Hepatocyte (in vitro differentiated cells): ENCODE results near the gene SON.

Experiments used
- EZH2 ChIP-seq: fragments of 200-600 bp; sonication (generic); IDR thresholded peaks from 2 replicates; pipeline ENCODE4 v1.6.1; 2016; ENCODE audit warnings: antibody characterized with exemption, mild to moderate bottlenecking, borderline replicate concordance
- EZH2phosphoT487 ChIP-seq: fragments of 200-600 bp; sonication (generic); IDR thresholded peaks from one replicate; pipeline ENCODE4 v1.6.1; 2018; ENCODE audit warnings: antibody characterized with exemption, mild to moderate bottlenecking, low read depth, moderate library complexity; ENCODE audit not compliant: unreplicated experiment, severe bottlenecking
- TF ChIP-seq, protein P1 (sequence below): fragments of 200-600 bp; sonication (generic); IDR thresholded peaks from 2 replicates; pipeline ENCODE4 v1.5.1; 2016; ENCODE audit warnings: antibody characterized with exemption, mild to moderate bottlenecking; ENCODE audit not compliant: poor library complexity

DNA sequence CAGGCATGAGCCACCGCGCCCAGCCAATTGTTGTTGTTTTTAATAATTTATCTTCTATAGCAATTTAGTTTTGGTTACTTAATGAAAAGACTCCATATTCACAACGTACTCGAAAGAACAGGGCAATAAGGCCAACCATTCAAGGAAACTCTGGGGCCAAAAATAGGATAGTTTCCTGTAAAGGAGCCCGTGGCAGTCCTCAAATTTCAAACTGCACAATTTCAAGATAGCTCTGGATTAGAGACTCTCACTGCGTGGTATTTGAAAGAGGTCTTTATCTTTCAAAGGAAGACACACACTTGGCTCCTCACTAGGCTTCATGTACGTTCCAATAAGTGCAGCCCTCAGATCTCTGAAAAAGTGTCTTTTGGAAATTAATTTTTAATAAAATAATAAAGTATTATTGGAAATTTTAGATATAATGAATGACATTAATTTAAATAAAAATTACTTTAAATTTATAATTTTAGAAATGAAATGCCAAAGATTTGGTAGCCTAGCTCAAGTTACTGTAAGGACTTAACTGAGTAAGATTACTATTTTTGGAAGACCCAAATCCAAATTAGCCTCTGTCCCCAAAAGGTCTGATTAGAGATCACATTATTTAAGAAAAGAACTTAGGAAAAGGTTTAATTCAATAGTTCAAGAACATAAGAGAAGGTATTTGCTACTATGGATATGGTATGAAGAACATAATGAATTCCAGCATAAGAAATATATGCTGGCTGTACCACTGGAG lies 68.3 kb downstream of the SON start:
- TF ChIP-seq, protein P1, sequence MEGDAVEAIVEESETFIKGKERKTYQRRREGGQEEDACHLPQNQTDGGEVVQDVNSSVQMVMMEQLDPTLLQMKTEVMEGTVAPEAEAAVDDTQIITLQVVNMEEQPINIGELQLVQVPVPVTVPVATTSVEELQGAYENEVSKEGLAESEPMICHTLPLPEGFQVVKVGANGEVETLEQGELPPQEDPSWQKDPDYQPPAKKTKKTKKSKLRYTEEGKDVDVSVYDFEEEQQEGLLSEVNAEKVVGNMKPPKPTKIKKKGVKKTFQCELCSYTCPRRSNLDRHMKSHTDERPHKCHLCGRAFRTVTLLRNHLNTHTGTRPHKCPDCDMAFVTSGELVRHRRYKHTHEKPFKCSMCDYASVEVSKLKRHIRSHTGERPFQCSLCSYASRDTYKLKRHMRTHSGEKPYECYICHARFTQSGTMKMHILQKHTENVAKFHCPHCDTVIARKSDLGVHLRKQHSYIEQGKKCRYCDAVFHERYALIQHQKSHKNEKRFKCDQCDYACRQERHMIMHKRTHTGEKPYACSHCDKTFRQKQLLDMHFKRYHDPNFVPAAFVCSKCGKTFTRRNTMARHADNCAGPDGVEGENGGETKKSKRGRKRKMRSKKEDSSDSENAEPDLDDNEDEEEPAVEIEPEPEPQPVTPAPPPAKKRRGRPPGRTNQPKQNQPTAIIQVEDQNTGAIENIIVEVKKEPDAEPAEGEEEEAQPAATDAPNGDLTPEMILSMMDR = no peak
- no peak for TF ChIP-seq EZH2
- no peak for TF ChIP-seq EZH2phosphoT487
